ENCODE data around the gene LRRC37B.
"Not testable (repeated sequence)": the region's sequence is repeated elsewhere in the genome, so short reads cannot be mapped to it uniquely, and the experiment has no call there.

The LRRC37B gene

DNA sequence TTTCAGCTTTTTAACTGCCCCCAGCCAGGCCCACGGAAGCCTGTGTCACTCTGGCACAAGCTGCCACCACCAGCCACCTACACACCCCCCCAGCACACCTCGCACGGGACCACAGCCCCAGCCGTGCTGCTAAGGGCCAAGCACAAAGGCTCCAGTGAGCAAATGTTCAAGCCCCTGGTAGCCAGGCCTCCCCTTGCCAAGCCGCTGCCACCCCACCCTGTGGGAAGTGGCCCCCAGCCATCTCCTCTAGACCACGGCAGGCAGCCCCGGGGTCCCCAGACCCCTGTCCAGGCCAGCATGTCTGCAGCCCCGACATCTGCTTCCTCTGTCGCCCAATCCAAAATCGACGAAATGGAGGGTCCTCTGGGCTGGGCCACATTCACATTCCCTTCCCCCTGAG is 35.1 kb downstream of the LRRC37B start:
- DNase-seq, result not testable (repeated sequence)

- not testable (repeated sequence) for DNase-seq
Observed at GRCh38 chr17:32045611-32046010, 38.4 kb downstream of the LRRC37B start.

DNA sequence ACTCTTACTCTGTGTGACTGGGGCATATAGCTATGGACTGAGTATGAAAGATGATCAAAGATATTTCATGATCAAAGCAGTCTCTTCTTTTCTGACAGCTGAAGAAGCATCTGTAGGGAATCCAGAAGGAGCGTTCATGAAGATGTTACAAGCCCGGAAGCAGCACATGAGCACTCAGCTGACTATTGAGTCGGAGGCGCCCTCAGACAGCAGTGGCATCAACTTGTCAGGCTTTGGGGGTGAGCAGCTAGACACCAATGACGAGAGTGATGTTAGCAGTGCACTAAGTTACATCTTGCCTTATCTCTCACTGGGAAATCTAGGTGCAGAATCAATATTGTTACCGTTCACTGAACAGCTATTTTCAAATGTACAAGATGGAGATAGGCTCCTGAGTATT is 40.5 kb downstream of the LRRC37B start:
- DNase-seq, result not testable (repeated sequence)

DNA sequence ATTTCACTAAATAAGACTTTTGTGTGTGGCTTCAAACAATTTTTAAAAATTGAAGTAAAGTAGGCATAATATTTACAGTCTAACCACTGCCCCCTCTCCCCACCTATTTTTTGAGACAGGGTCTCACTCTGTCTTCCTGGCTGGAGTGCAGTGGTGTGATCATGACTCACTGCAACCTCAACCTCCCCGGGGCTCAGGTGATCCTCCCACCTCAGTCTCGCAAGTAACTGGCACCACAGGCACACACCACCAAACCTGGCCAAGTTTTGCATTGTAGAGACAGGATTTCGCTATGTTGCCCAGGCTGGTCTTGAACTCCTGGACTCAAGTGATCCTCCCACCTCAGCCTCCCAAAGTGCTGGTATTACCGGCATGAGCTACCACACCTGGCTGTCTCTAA is 47.8 kb downstream of the LRRC37B start:
- DNase-seq, result not testable (repeated sequence)

GRCh38 chr17:32055425-32055824 is 48.2 kb downstream of the LRRC37B start:
- not testable (repeated sequence) for DNase-seq

- not testable (repeated sequence) for DNase-seq
Observed at GRCh38 chr17:32056500-32056899, 49.3 kb downstream of the LRRC37B start.

DNA sequence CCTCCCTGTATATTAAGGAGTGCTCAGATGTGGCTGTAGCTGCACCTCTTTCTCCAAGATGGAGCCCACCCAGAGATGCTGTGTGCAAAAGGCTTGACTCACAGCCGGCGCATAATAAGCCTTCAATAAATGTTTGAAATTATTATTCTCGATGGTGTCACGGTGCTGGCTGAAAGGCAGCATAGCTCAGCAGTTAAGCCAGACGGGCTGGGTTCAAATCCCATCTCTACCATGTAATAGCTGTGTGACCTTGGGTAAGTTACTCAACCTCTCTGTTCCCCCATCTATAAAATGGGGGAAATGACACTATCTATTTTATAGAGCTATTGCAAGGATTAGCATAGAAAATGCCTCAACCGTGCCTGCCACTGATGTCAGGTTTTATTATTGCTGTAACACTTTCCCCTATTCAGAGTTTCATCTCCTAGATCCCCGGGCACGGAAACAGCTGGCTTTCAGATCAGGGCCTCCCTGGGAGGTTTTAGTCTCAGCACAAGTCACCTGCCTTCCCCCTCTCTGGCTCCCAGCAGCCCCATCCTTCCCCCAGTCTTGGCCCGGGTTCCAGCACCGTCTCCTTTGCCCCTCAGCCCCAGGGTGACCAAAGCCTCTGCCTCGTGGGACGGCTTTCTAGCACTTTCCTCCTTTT is 50.4 kb downstream of the LRRC37B start:
- DNase-seq, result not testable (repeated sequence)

GRCh38 chr17:32060695-32061094 is 53.5 kb downstream of the LRRC37B start:
- not testable (repeated sequence) for DNase-seq

DNA sequence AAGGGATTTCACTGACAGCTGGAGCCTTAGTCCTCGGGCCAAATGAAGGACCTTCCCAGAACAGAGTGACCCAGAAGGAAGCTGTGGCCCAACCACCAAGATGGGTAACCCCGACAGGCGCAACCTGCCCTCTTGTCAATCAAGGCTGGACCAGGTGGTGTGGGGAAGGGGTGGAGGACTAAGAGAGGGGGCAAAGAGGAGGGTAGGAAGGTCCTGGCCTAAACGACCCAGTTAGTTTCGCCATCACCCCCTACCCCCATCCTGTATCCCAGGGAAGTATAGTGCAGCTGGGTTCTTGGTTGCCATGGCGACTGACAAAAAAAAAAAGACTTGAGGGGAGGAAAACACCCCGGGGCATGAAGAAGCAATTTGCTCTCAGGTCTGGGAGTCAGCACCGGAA is 54.7 kb downstream of the LRRC37B start:
- not testable (repeated sequence) for DNase-seq

- not testable (repeated sequence) for DNase-seq
Observed at GRCh38 chr17:32064091-32064490, 56.9 kb downstream of the LRRC37B start.

GRCh38 chr17:32066123-32066680 is 59.0 kb downstream of the LRRC37B start:
- not testable (repeated sequence) for DNase-seq

- DNase-seq, result not testable (repeated sequence)
Observed at GRCh38 chr17:32066863-32067642, 59.9 kb downstream of the LRRC37B start.

GRCh38 chr17:32069067-32069466 is 61.9 kb downstream of the LRRC37B start:
- not testable (repeated sequence) for DNase-seq

DNA sequence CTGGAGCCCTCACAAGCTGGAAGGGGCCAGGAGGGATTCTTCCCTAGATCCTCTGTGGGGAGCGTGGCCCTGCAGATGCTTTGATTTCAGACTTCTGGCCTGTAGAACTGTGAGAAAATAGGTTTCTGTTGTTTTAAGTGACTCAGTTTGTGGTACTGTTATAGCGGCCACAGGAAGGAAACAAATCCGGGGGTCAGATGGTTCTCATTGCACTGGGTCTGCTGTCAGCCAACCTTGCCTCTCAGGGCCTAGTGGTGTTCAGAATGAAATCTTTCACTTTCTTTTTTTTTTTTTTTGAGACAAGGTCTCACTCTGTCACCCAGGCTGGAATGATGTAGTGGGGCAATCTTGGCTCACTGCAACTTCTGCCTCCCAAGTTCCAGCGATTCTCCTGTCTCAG is 64.8 kb downstream of the LRRC37B start:
- not testable (repeated sequence) for DNase-seq

DNA sequence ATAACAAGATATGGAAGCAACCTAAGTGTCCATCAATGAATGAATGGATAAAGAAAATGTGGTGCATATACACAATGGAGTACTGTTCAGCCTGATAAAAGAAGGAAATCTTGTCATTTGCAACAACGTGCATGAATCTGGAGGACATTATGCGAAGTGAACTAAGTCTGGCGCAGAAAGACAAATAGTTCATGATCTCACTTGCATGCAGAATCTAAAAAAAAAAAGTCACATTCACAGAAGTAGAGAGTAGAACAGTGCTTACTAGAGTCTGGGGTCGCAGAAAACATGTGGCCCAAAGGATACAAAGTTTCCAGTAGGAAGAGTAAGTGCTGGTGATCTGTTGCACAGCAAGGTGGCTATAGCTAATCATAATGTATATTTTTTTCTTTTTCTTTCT is 65.9 kb downstream of the LRRC37B start:
- DNase-seq, result not testable (repeated sequence)

DNA sequence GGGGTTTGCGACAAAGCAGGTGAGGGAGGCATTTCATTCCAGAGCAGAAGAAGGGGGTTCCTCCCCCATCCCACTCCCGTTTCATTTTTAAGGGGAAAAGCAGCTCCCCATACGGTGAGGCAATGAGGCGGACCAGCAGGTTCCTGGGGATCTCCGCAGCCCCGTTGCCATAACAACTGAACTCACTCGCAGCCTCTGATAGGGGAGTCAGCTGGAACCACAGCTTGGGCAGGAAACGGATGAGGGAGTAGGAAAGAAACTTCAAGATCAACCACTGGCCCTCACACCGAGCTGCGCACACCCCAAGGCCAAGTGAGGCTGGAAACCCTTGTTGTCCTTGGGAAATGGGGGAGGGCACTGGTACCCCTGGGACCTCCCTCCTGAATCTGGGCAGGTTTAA is 72.6 kb downstream of the LRRC37B start:
- not testable (repeated sequence) for DNase-seq

- not testable (repeated sequence) for DNase-seq
Observed at GRCh38 chr17:32083550-32083979, 76.4 kb downstream of the LRRC37B start.

DNA sequence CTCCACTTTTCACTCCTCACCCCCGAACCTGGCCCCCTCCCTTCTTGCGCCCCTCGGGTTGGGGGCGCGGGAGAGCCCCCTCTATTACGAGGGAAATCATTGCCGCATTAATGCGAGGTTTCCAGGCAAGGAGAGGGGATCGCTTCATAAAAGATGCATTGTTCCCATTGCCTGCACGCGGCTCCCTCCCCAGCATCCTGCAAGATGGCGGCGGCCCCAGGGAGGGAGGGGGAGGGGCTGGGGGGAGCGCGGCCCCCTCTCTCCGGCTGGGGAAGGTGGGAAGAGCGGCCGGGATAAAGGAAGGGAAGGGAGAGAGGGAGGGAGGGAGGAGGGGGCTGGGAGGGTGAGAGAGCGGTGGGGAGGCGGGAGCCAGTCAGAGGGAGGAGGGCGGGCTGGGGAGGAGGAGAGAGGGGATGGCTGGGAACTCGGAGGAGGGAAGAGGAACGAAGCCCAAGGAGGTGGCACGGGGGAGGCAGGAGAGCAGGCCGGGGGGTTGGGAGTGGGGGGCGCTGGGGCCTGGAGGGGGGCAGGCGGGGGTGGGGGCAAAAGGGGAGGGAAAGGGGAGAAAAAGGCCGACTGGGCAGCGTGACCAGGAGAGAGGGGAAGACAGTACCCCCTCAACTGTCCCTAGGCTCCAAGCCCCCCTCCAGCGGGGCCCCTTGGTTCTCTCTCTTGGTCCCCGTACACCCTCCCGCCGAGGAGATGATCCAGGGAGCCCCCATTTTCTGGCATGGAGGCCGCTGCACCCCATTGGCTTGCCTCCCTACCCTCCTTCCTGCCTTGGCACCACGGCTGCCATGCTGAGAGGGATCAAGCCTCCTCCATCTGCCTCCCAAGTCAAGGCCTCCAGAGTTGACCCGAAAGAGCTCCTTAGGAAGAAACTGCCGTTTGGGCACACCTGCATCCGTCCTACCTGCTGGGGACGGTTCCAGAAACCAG is 77.1 kb downstream of the LRRC37B start:
- DNase-seq, result not testable (repeated sequence)

DNA sequence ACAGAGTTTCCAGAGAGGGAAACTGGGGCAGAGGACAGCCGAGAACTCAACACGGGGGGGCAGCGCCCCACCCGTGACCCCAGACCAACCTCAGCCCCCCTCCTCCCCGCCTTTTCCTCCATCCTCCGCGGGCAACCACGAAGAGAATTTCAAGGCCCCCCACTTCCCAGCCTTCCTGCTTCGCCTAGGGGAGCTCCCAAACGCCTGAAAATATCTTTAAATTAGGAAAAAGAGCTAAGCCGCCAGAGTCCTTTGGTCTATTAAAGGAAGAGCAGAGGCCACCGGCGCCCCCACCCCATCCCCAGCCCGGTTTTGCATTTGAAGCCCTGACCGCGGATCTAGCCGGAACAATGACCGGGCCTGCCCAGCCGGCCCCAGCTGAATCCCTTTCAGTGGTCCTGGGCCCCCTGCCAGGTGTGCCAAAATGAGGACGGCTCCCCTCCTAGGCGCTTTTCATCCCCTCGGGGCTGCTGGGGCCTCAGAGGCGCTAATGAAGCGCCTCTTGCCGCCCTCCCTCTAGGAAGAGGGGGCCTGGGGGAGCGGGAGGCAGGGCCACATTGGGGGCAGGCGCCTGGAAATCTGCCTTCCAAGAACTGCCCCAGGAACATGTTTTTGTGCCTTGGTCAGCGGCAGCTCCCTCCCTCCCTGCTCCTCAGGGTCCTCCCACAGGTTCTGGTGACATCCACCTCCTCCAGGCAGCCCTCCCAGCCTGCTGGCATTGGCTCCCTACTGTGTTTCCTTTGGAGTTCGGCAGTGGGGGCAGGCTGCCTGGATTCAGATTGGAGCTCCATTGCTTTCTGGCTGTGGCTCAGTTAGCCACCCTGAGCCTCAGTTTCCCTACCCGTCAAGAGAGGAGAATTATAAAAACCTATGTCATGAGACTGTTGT is 78.0 kb downstream of the LRRC37B start:
- not testable (repeated sequence) for DNase-seq

GRCh38 chr17:32086833-32087232 is 79.7 kb downstream of the LRRC37B start:
- DNase-seq, result not testable (repeated sequence)

DNA sequence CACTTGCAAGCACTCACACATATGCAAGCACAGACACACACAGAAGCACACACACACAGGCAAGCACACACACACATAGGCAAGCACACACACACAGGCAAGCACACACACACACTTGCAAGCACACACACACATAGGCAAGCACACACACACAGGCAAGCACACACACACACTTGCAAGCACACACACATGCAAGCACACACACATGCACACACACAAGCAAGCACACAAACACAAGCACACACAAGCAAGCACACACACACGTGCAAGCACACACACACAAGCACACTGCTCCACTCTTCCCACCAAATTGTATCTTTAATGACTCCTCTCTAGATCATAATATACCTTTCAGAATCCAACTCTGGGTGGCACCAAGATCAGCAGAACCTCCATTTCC is 84.9 kb downstream of the LRRC37B start:
- DNase-seq, result not testable (repeated sequence)

DNA sequence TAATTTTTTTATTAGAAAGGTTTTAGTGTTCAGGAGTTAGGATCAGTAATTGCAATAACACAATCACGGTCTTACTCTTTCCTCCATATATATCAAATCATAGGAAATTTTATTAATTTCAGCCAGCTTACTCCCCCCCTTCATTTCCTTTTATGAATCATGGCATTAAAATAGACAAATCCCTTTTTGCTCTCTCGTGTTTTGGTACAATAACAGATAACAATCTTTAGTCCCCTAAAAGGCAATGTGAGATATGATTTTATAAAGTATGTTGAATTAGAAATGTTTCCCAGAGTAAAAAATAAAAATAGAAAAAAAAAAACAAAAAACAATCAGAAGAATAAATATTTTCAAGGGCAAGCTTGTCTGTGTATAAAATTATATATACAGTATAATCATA is 92.5 kb downstream of the LRRC37B start:
- no peak for DNase-seq
